GM10266 (cell line): Measurements from ENCODE around the gene NRSN2.
A peak's percentile ranks its signal among the peaks of the same experiment; 100 is the strongest.

Experiments
- DNase-seq: peaks from one replicate; pipeline ENCODE4 v3.0.0; 2012; ENCODE audit errors: extremely low spot score
- CTCF ChIP-seq: IDR thresholded peaks from 2 replicates; pipeline ENCODE4 v1.5.1; 2012; ENCODE audit warnings: mild to moderate bottlenecking, low read depth; ENCODE audit not compliant: control insufficient read depth, insufficient read depth; ENCODE audit errors: missing control alignments

Gene NRSN2

GRCh38 chr20:326645-327185 is 20.2 kb upstream of the NRSN2 start:
- no peak for DNase-seq
- no peak for TF ChIP-seq CTCF

- DNase-seq = peak; percentile 97
- no peak for TF ChIP-seq CTCF
Measured at GRCh38 chr20:327186-328026, 19.5 kb upstream of the NRSN2 start.

GRCh38 chr20:328027-328974 is 18.6 kb upstream of the NRSN2 start:
- TF ChIP-seq CTCF = no peak
- DNase-seq = no peak

- TF ChIP-seq CTCF = no peak
- no peak for DNase-seq
Measured at GRCh38 chr20:328975-329695, 17.8 kb upstream of the NRSN2 start.

GRCh38 chr20:329851-330232 is 17.1 kb upstream of the NRSN2 start:
- no peak for DNase-seq
- no peak for TF ChIP-seq CTCF

GRCh38 chr20:330233-331149 is 16.4 kb upstream of the NRSN2 start:
- DNase-seq = peak; percentile 80
- TF ChIP-seq CTCF = peak; percentile 82
